Mesenteric fat pad (tissue), 1 donor: ENCODE measurements around the gene MGAT4B. TPM values are rescaled to one million over a fixed set of nuclear protein-coding genes. Genes with fewer than 3 reads are reported as not detected.

Source experiments
- DNase-seq: peaks from one replicate; pipeline ENCODE4 v3.0.0-alpha.2; 2020; ENCODE audit warnings: low spot score
- total RNA-seq: library from RNA; stranded (reverse); fragmentation: NEBNext Ultra II Directional; extraction: Animal tissue kit (Norgen Biotek cat#: 25700); gene quantifications from one replicate; pipeline ENCODE4 v1.2.1, GENCODE V29; 2021
- donor health status: DM: yes; HTN: yes; CAD: no.

MGAT4B gene
- total RNA-seq, 1 donor from 2014 or later, result 87.6 TPM

DNA sequence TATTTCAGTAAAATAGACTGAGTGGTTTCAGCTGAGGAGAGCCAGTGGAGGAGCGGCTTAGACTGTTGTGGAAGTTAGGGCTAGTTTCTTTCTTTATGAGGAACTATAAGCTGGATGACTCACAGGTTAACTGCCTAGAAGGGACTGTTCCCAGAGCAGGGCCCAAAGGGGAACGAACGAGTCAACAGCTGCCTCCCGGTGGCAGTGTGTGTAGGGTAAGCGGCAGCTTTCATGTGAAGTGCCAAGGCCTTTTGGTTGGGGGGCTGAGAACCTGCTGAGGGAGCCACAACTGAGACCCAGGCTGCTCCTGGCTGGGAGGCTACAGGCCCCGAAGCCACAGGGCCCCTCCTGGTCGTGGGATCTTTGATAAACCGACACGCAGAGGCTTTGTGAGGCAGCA, 21.0 kb upstream of the MGAT4B start:
- DNase-seq, result no peak

DNA sequence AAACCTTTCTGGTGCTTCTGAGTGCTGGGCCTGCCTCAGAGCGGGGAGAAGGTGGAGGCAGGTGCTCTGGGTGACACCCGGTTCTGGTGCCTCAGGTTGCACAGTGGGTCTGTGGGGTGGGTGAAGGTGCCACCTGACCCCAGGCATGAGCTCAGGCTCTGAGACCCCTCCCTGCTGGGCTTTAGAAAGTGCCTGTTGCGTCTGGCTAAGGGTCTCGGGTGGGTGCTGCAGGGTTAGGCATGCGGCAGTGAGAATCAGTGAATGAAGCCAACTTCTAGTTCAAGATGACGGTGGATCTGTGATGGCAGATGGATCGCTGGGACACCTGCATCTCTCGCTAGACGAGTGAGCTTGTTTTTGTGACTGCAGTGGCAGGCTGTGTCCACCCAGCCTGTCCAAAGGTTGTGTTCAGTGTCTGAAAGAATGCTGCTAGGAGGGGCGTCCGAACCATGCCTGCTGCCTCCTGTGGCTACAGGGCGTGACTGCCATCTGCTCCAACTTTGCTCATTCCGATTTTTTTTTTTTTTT, 19.1 kb upstream of the MGAT4B start:
- no peak for DNase-seq

DNA sequence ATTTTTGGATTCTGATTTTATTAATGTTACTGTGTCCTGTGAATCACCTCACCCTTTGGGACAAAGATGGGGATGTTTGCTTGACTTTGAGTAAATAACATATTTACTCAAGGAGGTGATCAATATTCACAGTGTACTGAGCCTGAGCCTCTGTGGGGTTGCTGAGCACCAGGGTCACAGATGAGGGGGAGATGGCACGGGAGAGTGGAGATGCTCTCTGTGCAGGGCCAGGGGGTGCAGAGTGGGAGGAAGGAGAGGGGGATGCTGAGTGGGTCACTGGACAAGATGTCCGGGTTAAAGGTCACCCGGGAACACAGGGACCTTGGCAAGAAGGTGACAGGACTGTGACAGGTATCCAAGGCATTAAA, 18.1 kb upstream of the MGAT4B start:
- no peak for DNase-seq

DNA sequence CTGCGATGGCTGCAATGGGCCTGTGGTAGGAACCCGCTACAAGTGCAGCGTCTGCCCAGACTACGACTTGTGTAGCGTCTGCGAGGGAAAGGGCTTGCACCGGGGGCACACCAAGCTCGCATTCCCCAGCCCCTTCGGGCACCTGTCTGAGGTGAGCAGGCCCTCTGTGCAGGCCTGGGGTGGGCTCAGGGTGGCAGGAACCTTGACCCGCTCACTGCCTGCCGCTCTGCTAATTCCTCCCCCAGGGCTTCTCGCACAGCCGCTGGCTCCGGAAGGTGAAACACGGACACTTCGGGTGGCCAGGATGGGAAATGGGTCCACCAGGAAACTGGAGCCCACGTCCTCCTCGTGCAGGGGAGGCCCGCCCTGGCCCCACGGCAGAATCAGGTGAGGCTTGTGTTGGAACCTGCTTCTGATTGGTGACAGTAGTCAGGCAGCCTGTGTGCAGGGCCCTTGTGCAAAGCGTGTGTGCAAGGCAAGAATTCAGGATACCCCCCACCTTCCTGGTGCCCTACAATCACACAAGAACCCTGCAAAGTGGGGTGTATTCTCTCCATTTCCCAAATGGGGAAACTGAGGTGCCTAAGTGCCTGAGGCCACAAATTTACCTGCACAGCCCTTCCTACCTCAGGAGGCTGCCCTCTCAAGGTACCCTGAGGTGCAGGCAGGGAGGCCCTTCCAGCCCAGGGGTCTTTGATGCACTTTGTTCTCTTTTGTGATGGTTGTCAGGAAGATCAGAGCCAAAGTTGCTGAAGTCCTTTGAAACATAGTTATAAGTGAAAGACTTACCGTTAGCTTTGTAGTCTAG, 17.5 kb upstream of the MGAT4B start:
- DNase-seq, result no peak

DNA sequence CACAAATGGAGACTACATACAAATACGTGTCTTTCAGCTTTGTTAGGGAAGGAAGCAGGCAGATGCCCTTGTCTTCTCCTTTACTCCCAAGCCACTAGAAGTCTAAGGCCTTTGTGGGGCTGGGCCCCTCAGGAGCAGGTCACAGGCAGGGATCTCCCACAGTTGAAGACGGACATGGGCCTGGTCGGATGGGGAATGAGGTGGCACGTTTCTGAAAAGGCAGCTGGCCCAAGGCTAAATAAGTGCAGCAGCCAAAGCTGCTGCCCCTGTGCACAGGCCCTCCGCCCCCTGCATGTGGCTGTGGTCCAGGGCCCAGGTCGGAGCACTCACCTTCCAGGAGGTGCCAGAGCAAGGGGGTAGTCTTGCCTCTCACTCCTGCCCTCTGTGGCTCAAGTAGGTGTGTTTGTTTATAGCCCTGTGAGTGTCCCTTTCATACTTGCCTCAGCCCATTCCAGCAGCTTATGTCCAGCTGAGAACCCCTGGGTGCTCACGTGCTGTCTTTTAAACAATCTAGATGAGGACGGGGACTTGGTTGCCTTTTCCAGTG, 15.9 kb upstream of the MGAT4B start:
- no peak for DNase-seq

DNA sequence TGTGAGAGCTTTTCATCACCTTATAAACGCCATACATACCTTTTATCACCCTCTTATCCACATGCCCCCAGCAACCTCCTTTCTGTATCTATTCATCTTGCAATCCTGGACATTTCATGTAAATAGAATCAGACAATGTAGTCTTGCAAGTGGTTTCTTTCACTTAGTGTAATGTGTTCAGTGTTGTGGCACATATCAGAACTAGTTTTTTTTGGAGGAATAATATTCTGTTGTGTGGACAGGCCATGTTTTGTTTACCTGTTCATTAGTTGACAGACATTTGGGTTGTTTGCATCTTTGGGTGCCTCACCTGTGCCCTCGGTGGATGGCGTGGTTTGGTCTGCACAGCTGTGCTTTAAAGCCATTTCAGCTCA, 15.4 kb upstream of the MGAT4B start:
- no peak for DNase-seq

DNA sequence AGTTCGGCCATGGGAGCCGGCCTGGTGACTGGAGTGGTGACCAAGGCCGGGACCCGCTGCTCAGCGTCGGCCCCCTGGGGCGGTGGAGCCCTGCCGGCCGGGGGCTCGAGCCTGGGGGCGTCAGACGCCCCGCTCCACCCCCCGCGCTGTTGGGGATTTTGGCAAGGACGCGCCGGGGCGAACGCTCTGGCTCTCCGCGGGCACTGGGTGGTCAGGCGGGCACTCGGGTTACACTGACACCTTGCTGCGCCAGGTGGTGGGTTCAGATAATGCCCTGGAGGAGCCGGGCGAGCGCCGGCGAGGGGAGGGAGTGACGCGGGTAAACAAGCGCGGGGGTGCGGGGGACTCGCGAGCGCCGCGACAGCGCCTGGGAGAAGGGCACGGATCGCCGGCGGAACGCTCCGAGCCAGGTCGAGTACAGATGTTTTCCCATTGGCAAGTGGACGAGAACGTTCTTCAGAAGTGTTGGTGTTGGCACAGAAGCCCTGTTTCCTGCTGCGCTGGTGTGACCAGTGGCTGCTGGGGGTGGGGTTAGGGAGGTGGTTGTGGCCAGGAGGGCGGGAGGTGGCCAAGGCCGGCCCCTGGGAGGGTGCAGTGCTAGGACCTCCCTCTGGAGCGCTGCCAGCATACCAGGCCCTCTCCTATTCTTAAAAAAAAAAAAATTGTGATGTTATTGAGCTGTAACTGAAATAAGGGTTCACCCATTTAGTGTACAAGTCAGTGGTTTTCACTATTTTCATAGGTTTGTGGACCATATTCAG, 14.8 kb upstream of the MGAT4B start:
- DNase-seq, result peak; percentile 97

DNA sequence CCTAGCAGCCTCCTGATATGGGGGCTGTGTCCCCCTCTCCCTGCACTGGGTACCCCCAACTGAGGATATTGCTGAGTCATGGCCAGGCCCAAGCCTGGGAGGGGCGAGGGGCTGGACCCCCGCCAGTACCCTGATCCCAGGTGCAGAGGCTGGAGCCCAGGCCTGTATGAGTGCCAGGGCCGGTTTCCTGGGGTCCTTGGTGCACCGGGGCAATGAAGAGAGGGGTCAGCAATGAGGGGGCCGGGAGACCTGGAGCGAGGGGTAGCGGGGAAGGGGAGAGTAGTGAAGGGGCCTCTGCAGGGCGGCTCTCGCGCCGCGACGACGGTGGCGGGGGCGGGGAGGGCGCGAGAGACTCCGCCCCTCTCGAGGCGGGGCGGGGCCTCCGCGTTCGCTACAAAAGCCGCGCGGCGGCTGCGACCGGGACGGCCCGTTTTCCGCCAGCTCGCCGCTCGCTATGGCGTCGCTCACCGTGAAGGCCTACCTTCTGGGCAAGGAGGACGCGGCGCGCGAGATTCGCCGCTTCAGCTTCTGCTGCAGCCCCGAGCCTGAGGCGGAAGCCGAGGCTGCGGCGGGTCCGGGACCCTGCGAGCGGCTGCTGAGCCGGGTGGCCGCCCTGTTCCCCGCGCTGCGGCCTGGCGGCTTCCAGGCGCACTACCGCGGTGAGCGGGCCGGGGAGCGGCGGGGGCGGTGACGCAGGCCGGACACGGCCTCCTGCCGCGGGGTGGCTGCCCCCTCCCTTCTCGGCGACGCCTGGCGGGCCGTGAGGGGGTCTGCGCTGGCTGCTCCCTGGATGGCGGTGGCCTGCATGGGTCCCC, 14.0 kb upstream of the MGAT4B start, which contains the start of gene SQSTM1:
TSS of gene SQSTM1 (plus strand) at position 423 of the 815 bp plus-strand sequence. CDS start at position 455, 32 bp downstream.
- peak; percentile 97 for DNase-seq

DNA sequence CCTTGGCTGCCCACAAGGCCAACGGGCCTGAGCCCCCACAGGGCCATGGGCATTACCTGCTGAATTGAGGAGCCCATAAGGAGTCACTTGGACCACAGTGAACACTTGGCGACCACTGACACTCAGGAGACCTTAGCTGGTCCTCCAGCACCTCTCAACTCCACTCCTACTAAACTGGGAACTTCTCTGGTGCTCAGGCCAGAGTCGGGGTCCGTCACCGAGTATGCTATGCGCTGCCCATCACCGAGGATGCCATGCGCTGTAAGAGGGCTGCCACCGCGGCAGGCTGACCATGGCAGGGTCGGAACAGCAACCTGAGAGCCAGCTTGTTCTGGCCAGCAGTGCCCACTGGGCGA, 13.4 kb upstream of the MGAT4B start:
- no peak for DNase-seq

DNA sequence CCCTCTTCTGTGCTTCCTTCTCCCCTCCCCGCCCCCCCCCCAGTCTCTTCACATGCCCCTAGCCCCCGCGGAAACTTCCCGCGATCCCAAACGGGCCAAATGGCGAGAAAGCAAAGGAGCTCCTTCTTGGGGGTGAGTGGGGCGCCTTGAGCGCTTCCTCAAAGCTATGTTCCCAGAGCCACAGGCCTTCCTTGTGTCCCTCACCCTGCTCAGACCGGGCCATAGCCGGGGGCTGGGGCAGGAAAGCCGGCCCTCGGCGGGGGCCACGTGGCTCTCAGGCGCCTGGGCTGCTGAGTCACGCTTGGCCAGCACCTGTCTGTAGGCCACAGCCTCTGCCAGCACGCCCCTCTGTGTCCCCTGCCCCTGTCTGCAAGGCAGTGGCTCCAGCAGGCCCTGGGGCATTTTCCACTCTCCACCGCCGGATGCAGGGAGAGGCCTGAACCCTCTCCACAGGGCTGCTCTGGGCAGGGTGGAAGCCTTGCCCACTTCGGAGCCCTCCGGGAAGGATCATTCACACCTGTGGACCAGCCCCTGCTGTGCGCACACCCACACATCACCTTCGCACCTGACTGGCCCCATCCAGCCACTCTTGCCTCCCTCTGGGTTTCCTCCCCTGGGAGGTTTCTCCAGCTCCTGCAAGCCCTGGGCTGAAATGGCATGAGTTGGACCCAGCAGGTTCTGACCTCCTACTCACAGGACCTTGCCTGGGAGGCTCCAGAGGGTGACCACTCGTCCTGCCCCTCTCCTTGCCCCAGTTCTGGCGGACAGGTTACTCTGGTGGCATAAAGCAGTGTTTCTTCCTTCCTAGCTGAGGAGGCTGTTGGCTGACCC, 12.8 kb upstream of the MGAT4B start:
- DNase-seq, result no peak

DNA sequence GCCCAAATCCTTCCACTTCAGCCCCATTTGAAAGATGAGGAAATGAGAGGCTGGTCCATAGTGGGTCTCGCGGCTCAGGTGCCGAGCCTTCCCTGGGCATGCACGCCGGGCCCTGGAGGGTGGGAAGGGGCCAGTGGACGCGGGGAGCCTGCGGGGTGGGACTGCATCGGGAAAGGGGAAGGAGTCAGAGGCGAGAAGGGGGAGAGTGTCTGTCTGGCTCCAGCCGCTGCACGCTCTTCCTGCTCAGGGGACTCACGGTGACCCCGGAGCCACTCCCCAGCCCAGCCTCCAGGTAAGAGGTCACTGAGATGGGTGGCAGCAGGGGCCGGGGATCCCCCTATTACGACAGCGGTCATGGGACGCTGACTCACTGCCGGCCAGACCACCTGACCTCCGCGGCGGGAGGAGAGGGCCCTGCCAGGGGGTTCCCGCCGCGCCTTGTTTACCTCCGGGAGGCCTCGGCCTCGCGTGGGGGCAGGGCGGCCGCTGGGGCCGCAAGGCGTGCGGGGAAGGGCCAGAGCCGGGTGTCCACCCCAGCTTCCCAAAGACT, 12.2 kb upstream of the MGAT4B start:
- peak; percentile 98 for DNase-seq

DNA sequence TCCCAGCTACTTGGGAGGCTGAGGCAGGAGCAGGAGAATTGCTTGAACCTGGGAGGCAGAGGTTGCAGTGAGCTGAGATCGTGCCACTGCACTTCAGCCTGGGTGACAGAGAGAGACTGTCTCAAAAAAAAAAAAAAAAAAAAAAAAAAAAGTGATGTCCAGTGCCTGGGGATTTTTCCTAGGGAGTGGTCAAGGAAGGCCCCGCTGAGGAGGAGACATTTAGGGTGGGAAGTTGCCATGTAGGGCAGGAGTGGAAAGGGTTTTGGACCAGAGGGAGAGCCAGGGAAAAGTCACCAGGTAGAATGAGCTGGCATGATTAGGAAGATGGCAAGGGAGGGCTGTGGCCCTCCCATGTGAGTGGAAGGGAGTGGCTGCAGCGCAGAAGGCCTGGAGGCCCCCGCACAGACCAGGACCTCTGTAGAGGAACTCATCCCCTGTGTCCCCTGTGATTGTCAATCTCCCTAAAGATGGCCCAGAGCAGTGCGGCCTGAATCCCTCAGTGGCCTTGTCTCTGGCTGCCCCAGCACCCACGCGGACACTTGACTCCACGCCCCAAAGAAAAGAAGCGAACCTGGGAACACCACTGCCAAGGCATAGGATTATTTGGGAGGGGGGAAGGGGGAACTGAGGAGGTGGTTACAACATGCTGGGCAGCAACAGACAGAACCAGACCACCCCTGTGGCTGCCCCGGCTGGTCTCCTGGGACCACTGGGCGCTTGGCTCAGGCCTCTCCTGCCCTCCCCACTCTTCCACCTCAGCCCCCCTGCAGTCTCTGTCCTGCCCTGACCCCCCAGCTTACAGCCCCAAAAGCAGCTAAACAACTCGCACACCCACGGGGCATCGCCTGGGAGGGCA, 11.5 kb upstream of the MGAT4B start:
- DNase-seq, result no peak

DNA sequence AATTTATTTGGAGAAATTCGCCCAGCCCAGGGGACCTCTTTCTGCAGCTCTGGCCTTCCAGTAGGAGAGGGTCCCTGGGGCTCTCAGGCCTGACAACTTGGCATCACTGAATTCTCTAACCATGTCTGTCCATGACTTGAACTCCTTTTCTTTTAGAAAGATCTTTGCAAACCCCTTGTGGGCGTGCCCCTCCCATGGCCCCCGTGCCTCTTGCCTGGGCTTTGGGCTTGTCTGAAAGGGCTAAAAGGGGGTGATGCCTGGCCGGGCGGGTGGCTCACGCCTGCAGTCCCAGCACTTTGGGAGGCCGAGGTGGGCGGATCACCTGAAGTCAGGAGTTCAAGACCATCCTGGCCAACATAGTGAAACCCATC, 10.8 kb upstream of the MGAT4B start:
- DNase-seq, result no peak

DNA sequence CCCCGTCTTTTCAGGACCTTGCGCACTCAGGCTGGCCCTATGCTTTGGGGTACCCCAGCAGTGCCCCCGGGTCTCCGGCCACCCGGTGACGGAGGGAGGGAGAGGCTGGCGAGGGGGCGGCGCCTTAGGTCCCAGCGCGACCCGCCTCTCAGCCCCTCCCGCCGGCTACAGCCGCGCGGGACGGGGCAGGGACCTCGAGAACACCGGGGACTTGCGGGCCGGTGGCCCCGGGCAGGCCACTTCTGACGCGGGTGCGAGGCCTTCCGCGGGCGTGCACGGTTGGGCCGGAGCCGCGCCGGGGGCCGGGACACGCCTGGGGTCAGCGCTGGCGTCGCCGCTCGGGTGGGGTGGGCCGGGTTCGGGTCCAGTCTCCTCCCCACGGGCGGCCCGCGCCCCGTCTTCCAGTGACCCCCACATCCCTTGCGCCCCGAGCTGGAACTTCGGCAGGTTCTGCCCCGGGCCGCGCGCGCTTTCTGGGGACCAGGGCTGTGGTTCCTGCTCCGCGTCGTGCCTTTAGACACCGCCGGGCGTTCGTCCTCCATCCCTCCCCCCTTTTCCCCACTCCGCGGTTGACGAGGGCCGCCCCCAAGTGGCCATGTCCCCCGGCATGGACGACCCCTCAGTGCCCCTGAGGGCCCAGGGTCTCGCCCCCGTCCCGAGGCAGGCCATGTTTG, 10.3 kb upstream of the MGAT4B start:
- no peak for DNase-seq

DNA sequence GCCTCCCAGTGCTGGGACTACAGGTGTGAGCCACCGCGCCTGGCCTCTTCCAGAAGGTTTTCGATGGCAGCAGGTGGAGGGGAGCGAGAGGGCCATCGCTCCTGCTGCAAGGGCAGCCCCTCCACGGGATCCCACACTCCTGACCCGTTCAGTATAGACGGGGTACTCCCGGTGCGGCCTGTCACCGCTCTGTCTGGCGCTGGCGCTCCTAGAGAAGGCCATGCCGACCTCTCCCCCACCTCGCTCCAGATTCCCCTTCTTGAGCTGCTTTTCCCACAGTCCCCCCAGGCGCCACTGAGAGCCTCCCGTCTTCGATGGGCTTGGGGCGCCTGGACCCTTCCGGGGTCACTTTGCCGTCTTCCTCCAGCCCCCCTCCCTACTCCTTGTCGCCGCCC, 9.7 kb upstream of the MGAT4B start:
- no peak for DNase-seq

DNA sequence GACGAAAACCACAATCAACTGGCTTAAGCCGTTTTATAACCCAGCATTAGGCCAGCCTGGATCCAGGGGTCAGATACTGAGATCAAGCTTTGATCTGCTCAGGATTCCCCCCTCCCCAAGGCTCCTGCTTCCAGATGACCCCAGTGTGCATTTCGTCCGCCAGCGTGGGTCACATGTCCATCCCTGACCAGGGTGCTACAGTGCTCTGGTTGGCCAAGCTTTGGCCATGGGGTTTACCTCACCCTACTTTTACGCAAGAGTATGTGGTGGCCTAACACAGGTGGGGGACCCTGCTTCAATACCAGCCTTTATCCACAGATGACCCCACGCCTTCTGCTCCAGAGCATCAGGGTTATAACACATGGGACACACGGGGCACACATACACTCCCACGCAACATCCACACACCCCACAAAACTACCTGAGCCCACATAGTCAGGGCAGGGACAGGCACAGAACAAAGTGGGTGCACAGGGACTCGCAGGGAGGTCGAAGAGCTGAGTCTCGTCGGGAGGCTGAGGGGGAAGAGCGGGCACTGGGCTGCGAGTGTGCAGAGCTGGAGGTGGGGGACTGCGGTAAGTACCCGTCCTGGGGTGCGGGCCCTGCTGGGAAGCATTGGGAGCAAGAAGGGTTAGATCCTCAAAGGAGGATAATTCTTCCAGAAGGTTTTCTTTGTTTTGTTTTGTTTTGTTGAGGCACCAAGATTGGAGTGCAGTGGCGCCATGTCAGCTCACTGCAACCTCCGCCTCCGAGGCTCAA, 9.0 kb upstream of the MGAT4B start:
- DNase-seq, result no peak

DNA sequence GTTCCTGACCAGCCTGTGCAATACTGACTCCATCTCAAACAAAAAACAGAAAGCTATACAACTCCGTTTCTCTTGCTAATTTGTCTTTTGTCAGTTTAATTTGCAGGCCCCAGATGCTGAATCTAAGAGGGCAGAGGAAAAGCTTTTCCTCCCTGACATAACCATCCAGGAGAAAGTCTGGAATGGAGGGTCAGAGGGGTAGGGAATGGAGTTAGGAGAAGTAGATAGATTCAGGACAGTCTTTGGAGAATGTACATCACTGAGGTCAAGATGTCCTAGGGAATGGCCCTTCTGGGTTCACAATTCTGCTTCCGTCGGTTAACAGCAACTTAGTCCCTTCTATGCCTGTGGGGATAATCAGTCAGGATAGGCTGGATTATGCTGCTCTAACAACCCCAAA, 7.4 kb upstream of the MGAT4B start:
- no peak for DNase-seq
